ENCODE measurements around the gene KAZALD1. TPM values are rescaled to one million over a fixed set of nuclear protein-coding genes. Genes with fewer than 3 reads are reported as not detected.
A peak's percentile ranks its signal among the peaks of the same experiment; 100 is the strongest.

Gene KAZALD1
- total RNA-seq, 2 experiments from 2014 or later, result 0.25 to 0.28 TPM

GRCh38 chr10:101066146-101066895 lies 4.5 kb downstream of the KAZALD1 start:
- peak; percentile 51 for DNase-seq
- Mint-ChIP-seq H3K9me3 (no peaks in the 10 kb centered on the region), H3K4me1 (peaks cover 20% of the 10 kb centered on the region), H3K4me3 (peak overlapping the region; percentile 45), H3K27ac (no peak overlapping the region), H3K36me3 (no peaks in the 10 kb centered on the region), H3K27me3 (peaks cover 59% of the 10 kb centered on the region)

DNA sequence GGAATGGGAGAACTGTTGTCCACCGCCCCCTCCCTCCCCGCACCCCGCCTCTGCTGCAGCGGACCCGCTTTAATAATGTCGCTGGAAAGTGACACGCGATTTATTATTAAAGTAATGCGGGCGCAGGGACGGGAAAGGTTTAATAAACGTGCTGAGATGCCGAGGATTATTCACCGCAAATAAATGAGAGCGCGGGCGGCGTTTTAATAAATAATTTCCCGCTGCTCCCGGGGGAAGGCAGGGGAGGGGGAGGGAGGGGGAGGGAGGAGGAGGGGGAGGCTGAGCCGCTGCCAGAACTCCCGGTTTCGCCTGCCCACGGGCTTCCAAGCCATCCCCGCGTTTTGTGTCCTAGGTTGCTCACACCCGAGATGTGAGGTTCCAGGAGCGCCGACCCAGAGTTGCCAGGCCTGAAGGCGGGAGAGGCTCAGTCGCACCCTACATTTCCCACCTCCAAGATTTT lies 5.1 kb downstream of the KAZALD1 start:
- Mint-ChIP-seq H3K4me1 (peaks cover 19% of the 10 kb centered on the region), H3K4me3 (peak overlapping the region; percentile 71), H3K9me3 (no peaks in the 10 kb centered on the region), H3K36me3 (no peaks in the 10 kb centered on the region), H3K27me3 (peaks cover 59% of the 10 kb centered on the region), H3K27ac (no peak overlapping the region)
- no peak for DNase-seq

GRCh38 chr10:101067356-101068083 lies 5.7 kb downstream of the KAZALD1 start:
- Mint-ChIP-seq H3K4me1 (peaks cover 16% of the 10 kb centered on the region), H3K27me3 (peaks cover 62% of the 10 kb centered on the region), H3K36me3 (no peaks in the 10 kb centered on the region), H3K9me3 (no peaks in the 10 kb centered on the region), H3K4me3 (peak overlapping the region; percentile 71), H3K27ac (no peak overlapping the region)
- peak; percentile 76 for DNase-seq

DNA sequence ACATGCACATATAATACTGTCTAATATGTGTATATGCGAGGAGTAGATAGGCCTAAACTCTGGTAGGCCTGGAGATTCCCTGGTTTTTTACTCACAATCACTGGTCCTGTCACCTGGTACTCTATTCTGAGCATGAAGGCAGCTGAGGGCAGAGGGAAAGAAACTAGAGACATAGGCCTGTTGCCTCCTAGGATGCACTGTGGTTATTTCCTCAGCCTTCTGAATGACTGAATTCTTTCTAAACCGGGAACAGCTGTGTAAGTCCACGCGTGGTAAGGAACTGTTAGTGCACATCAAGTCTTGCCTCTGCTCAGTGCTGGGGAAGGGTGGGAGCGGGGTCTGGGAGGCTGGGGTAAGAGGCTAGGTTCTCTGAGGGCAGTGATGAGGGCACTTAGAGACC lies 7.7 kb downstream of the KAZALD1 start:
- H3K27me3 Mint-ChIP-seq, result peaks cover 63% of the 10 kb centered on the region
- H3K27ac Mint-ChIP-seq, result no peak overlapping the region
- H3K4me1 Mint-ChIP-seq, result peaks cover 13% of the 10 kb centered on the region
- no peak overlapping the region for H3K4me3 Mint-ChIP-seq
- DNase-seq, result no peak
- no peaks in the 10 kb centered on the region for H3K36me3 Mint-ChIP-seq
- no peaks in the 10 kb centered on the region for H3K9me3 Mint-ChIP-seq

DNA sequence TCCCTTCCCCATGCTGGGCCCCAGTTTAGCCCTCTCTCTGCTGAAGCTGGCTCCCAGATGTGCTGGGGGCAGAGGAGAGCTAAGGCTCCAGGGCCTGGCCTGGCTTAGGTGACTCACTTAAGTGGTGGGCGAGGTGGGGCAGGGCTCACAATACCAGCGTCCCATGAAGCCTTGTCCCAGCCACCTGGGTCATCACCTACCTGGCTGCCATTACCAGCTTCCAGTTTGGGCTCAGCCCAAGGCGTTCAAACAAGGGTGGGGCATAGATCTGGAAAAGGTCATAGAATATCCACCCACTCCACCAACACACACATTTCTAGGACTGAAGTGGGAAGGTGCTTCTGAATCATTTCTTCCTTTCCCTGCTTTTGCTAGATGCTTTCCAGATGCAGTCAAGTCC lies 8.3 kb downstream of the KAZALD1 start:
- no peak overlapping the region for H3K27ac Mint-ChIP-seq
- peaks cover 59% of the 10 kb centered on the region for H3K27me3 Mint-ChIP-seq
- H3K36me3 Mint-ChIP-seq, result no peaks in the 10 kb centered on the region
- peaks cover 13% of the 10 kb centered on the region for H3K4me1 Mint-ChIP-seq
- H3K4me3 Mint-ChIP-seq, result no peak overlapping the region
- DNase-seq, result no peak
- H3K9me3 Mint-ChIP-seq, result no peaks in the 10 kb centered on the region

DNA sequence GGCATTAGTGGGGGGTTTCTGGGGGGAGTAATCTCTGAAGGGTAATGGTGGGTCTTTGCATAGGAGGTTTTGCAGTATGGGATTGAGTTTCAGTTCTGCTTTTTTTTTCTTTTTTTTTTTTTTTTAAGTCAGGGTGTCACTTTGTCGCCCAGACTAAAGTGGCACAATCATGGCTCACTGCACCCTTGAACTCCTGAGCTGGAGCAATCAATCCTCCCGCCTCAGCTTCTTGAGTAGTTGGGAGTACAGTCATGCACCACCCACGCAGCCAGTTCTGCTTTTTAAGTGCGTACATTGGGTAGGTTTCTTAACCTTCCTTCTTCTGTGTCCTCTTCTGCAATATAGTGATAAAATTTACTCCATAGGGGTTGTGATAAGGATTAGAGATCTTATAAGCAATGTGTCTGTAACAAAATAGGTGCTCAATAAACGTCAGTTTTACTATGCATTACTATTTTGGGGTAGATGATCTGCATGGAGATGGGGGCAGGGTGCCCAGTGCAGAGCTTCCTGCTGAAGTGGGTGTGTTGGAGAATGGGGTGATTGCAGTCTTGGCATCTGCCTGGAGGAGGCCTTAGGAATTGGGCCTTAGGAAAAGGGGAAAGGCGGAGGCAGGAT lies 9.6 kb downstream of the KAZALD1 start:
- Mint-ChIP-seq H3K4me1 (peaks cover 7% of the 10 kb centered on the region), H3K9me3 (no peaks in the 10 kb centered on the region), H3K4me3 (no peak overlapping the region), H3K27ac (no peak overlapping the region), H3K36me3 (no peaks in the 10 kb centered on the region), H3K27me3 (peaks cover 59% of the 10 kb centered on the region)
- DNase-seq, result no peak

- H3K27me3 Mint-ChIP-seq, result peaks cover 58% of the 10 kb centered on the region
- H3K9me3 Mint-ChIP-seq, result no peaks in the 10 kb centered on the region
- no peak overlapping the region for H3K27ac Mint-ChIP-seq
- no peaks in the 10 kb centered on the region for H3K36me3 Mint-ChIP-seq
- no peak for DNase-seq
- peaks cover 7% of the 10 kb centered on the region for H3K4me1 Mint-ChIP-seq
- no peak overlapping the region for H3K4me3 Mint-ChIP-seq
Measured at GRCh38 chr10:101071885-101072433, 10.2 kb downstream of the KAZALD1 start.

DNA sequence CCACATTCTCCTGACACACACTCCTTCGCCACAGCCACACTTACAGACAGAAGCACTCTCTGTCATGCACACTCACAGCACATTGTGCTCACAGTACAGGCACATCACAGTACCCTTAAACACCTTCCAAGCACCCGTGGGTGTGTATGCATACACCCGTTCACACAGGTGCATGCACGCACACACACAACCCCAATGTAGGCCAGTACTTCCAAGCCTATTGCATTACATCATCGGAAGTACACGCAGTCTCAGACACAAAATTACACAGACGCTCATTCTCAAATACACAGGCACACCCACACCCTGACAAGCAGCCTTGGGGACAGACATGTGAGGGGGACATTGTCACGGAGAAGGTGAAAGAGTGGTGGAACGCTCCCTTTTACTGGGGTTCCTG lies 11.1 kb downstream of the KAZALD1 start:
- Mint-ChIP-seq H3K4me1 (peaks cover 4% of the 10 kb centered on the region), H3K27ac (no peak overlapping the region), H3K4me3 (no peak overlapping the region), H3K36me3 (no peaks in the 10 kb centered on the region), H3K27me3 (peaks cover 49% of the 10 kb centered on the region), H3K9me3 (no peaks in the 10 kb centered on the region)
- DNase-seq, result no peak

GRCh38 chr10:101073631-101074030 lies 11.8 kb downstream of the KAZALD1 start:
- Mint-ChIP-seq H3K4me1 (peaks cover 4% of the 10 kb centered on the region), H3K27ac (no peak overlapping the region), H3K27me3 (peaks cover 53% of the 10 kb centered on the region), H3K9me3 (no peaks in the 10 kb centered on the region), H3K36me3 (no peaks in the 10 kb centered on the region), H3K4me3 (no peak overlapping the region)
- no peak for DNase-seq

GRCh38 chr10:101075775-101076174 lies 14.0 kb downstream of the KAZALD1 start:
- DNase-seq, result no peak
- Mint-ChIP-seq H3K27ac (no peak overlapping the region), H3K9me3 (no peaks in the 10 kb centered on the region), H3K4me1 (peaks cover 4% of the 10 kb centered on the region), H3K27me3 (peaks cover 58% of the 10 kb centered on the region), H3K36me3 (no peaks in the 10 kb centered on the region), H3K4me3 (no peak overlapping the region)

- peaks cover 60% of the 10 kb centered on the region for H3K27me3 Mint-ChIP-seq
- H3K36me3 Mint-ChIP-seq, result no peaks in the 10 kb centered on the region
- H3K4me1 Mint-ChIP-seq, result peaks cover under 1% of the 10 kb centered on the region
- no peak overlapping the region for H3K4me3 Mint-ChIP-seq
- no peak overlapping the region for H3K27ac Mint-ChIP-seq
- no peaks in the 10 kb centered on the region for H3K9me3 Mint-ChIP-seq
- no peak for DNase-seq
Measured at GRCh38 chr10:101076630-101077029, 14.8 kb downstream of the KAZALD1 start.

DNA sequence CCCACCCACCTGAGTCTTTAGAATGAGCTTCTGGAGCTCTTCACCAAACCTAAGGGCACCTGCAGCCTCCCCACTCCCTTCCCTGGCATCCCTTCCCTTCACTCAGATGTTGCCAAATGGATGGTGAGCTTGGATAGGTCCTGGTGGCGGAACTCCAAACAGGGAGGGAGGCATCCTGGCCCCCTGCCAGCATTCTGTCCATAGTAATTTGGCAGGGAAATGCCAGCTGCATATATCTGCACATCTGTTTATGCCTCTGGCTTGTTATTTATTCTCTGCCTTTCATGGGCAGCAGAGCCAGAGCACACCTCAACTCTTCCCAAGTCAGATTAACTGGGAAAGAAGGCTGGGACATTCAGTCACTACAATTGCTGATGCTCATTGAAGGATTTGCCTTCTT lies 18.1 kb downstream of the KAZALD1 start:
- H3K4me1 Mint-ChIP-seq, result no peaks in the 10 kb centered on the region
- no peak overlapping the region for H3K4me3 Mint-ChIP-seq
- no peak for DNase-seq
- no peak overlapping the region for H3K27ac Mint-ChIP-seq
- H3K9me3 Mint-ChIP-seq, result no peaks in the 10 kb centered on the region
- H3K36me3 Mint-ChIP-seq, result no peaks in the 10 kb centered on the region
- H3K27me3 Mint-ChIP-seq, result peaks cover 36% of the 10 kb centered on the region

DNA sequence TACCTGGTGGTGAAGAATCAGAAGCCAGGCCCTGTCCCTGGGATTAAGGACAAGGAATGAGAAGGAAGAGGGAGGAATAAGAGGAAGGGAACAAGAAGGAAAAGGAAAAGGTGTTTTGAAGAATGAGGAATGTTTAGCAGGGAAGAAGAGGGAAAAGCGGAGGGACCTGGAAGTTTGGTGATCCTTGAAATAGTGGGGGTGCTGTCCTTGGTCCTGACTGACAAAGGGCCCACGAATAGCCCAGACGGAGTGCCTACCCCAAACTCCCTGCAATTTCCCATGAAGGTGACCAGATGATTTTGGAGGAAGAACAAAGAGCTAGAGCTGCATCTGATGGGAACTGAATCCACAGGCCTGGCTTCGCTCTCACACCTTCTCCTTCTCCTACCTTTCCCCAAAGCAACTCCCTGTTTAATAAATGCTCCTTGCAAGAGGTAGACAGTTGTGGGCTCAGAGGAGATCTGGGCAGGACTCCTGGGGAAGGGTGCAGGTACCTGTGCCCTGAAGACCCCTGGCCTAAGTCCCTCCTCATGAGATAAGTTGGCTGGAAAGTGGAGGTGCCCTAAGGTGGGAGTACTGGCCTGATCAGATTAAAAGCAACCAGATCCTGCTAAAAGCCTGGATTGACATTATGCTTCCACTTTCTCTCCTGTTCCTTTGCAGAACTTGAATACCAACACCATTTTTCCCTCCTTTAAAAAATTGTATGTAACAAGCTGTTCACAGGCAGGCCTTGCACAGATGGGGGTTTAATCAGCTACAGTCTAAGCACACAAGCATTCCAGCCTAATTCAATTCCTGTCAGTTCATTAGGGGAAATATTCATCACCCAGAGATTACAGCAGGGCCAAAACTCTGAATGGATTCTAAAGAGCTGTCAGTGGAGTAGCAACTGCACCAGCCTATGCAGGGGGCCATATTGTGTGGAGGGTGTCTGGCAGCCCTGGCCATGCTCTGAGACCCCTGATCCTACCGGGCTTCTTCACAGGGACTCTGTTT lies 19.4 kb downstream of the KAZALD1 start:
- Mint-ChIP-seq H3K4me3 (no peak overlapping the region), H3K4me1 (no peaks in the 10 kb centered on the region), H3K27me3 (peaks cover 28% of the 10 kb centered on the region), H3K36me3 (no peaks in the 10 kb centered on the region), H3K9me3 (no peaks in the 10 kb centered on the region), H3K27ac (no peak overlapping the region)
- DNase-seq, result no peak

GRCh38 chr10:101085846-101086245 lies 24.1 kb downstream of the KAZALD1 start:
- no peak for DNase-seq
- H3K4me3 Mint-ChIP-seq, result no peak overlapping the region
- H3K27me3 Mint-ChIP-seq, result peaks cover 54% of the 10 kb centered on the region
- no peaks in the 10 kb centered on the region for H3K36me3 Mint-ChIP-seq
- H3K27ac Mint-ChIP-seq, result no peak overlapping the region
- H3K4me1 Mint-ChIP-seq, result no peaks in the 10 kb centered on the region
- H3K9me3 Mint-ChIP-seq, result no peaks in the 10 kb centered on the region
